Neural cell (in vitro differentiated cells): ENCODE measurements around the gene NUTM1. TPM values are rescaled to one million over a fixed set of nuclear protein-coding genes. Genes with fewer than 3 reads are reported as not detected.
"Not testable (repeated sequence)": the region's sequence is repeated elsewhere in the genome, so short reads cannot be mapped to it uniquely, and the experiment has no call there.

Experiments
- H2AFZ ChIP-seq: fragments of 200-600, 300-800 bp; sonication (generic), shearing (Covaris generic); 2 replicates; pipeline ENCODE4 v1.6.0; 2014; ENCODE audit warnings: low read depth, mild to moderate bottlenecking, antibody characterized with exemption, low read length, moderate library complexity
- H3F3A ChIP-seq: fragments of 200-600 bp; shearing (Covaris generic); 2 replicates; pipeline ENCODE4 v1.6.1; 2016; ENCODE audit warnings: mild to moderate bottlenecking, moderate library complexity, mixed read lengths, antibody characterized with exemption, low read length; ENCODE audit not compliant: insufficient read depth, poor library complexity, severe bottlenecking
- H3K27ac ChIP-seq: fragments of 200-600, 300-800 bp; sonication (generic), shearing (Covaris generic); 2 replicates; pipeline ENCODE4 v1.5.1; 2014; ENCODE audit warnings: mild to moderate bottlenecking, low read length, moderate library complexity
- H3K27me3 ChIP-seq: fragments of 300-800, 200-600 bp; sonication (generic), shearing (Covaris generic); 2 replicates; pipeline ENCODE4 v1.6.0; 2014; ENCODE audit warnings: mild to moderate bottlenecking, low read depth, low read length, moderate library complexity; ENCODE audit not compliant: insufficient read depth
- H3K36me3 ChIP-seq: fragments of 300-800, 200-600 bp; sonication (generic), shearing (Covaris generic); 2 replicates; pipeline ENCODE4 v1.5.1; 2014; ENCODE audit warnings: mild to moderate bottlenecking, antibody characterized with exemption, low read length, moderate library complexity; ENCODE audit not compliant: insufficient read depth
- H3K4me2 ChIP-seq: fragments of 300-800, 200-600 bp; sonication (generic), shearing (Covaris generic); 2 replicates; pipeline ENCODE4 v1.6.0; 2014; ENCODE audit warnings: mild to moderate bottlenecking, low read length
- H3K4me3 ChIP-seq: fragments of 300-800, 200-600 bp; sonication (generic), shearing (Covaris generic); 2 replicates; pipeline ENCODE4 v1.5.1; 2014; ENCODE audit warnings: mild to moderate bottlenecking, low read length, moderate library complexity
- H3K79me2 ChIP-seq: fragments of 200-600 bp; shearing (Covaris generic); replicated peaks from 2 replicates; pipeline ENCODE4 v1.6.0; 2014; ENCODE audit warnings: mild to moderate bottlenecking, low read length, moderate library complexity; ENCODE audit not compliant: insufficient read depth
- H3K9ac ChIP-seq: fragments of 300-800, 200-600 bp; sonication (generic), shearing (Covaris generic); 2 replicates; pipeline ENCODE4 v1.6.1; 2016; ENCODE audit warnings: mild to moderate bottlenecking, low read length, mixed read lengths
- H3K9me2 ChIP-seq: fragments of 200-600 bp; shearing (Covaris generic); 2 replicates; pipeline ENCODE4 v1.6.1; 2016; ENCODE audit warnings: mild to moderate bottlenecking, low read length, mixed read lengths; ENCODE audit not compliant: insufficient read depth
- H3K9me3 ChIP-seq: fragments of 200-600, 300-800 bp; sonication (generic), shearing (Covaris generic); 2 replicates; pipeline ENCODE4 v1.6.1; 2016; ENCODE audit warnings: mild to moderate bottlenecking, mixed run types, low read length, moderate library complexity, mixed read lengths
- H4K20me1 ChIP-seq: fragments of 200-600 bp; shearing (Covaris generic); 2 replicates; pipeline ENCODE4 v1.6.1; 2016; ENCODE audit warnings: mild to moderate bottlenecking, mixed run types; ENCODE audit not compliant: insufficient read depth
- EP300 ChIP-seq: fragments of 450-650 bp; conservative IDR thresholded peaks from 2 replicates; pipeline ENCODE4 v1.6.1; 2014; ENCODE audit warnings: antibody characterized with exemption, mild to moderate bottlenecking, moderate library complexity; ENCODE audit not compliant: poor library complexity, severe bottlenecking
- EZH2 ChIP-seq: fragments of 200-600, 300-800 bp; shearing (Covaris generic), sonication (generic); IDR thresholded peaks from 2 replicates; pipeline ENCODE4 v1.6.1; 2014; ENCODE audit warnings: antibody characterized with exemption, low read length, borderline replicate concordance, mild to moderate bottlenecking; ENCODE audit not compliant: insufficient read depth, poor library complexity, severe bottlenecking
- MXI1 ChIP-seq: fragments of 450-650 bp; conservative IDR thresholded peaks from 2 replicates; pipeline ENCODE4 v1.6.1; 2014; ENCODE audit warnings: antibody characterized with exemption, mild to moderate bottlenecking; ENCODE audit not compliant: poor library complexity, severe bottlenecking
- POLR2AphosphoS5 ChIP-seq: IDR thresholded peaks from 2 replicates; pipeline ENCODE4 v1.6.1; 2012
- RAD21 ChIP-seq: fragments of 450-650 bp; conservative IDR thresholded peaks from 2 replicates; pipeline ENCODE4 v1.6.1; 2014; ENCODE audit warnings: antibody characterized with exemption, mild to moderate bottlenecking, moderate library complexity
- SMC3 ChIP-seq: fragments of 450-650 bp; conservative IDR thresholded peaks from 2 replicates; pipeline ENCODE4 v1.6.1; 2014; ENCODE audit warnings: antibody characterized with exemption, mild to moderate bottlenecking, moderate library complexity; ENCODE audit not compliant: poor library complexity
- TAF1 ChIP-seq: IDR thresholded peaks from 2 replicates; pipeline ENCODE4 v1.6.1; 2012; ENCODE audit warnings: low read depth
- polyA plus RNA-seq: library from polyadenylated mRNA; depleted of rRNA; stranded (reverse); fragments of >200 nt; gene quantifications from 2 replicates; pipeline ENCODE4 v1.2.3, GENCODE V29; 2014
- TF ChIP-seq, protein P1 (sequence below): IDR thresholded peaks from 2 replicates; pipeline ENCODE4 v1.6.1; 2012; ENCODE audit warnings: borderline replicate concordance
- TF ChIP-seq, protein P2 (sequence below): fragments of 450-650 bp; IDR thresholded peaks from 2 replicates; pipeline ENCODE4 v1.5.1; 2014; ENCODE audit warnings: antibody characterized with exemption, mild to moderate bottlenecking, moderate library complexity; ENCODE audit not compliant: poor library complexity, severe bottlenecking

NUTM1 gene
- polyA plus RNA-seq, 1 donor from 2014 or later = not detected

DNA sequence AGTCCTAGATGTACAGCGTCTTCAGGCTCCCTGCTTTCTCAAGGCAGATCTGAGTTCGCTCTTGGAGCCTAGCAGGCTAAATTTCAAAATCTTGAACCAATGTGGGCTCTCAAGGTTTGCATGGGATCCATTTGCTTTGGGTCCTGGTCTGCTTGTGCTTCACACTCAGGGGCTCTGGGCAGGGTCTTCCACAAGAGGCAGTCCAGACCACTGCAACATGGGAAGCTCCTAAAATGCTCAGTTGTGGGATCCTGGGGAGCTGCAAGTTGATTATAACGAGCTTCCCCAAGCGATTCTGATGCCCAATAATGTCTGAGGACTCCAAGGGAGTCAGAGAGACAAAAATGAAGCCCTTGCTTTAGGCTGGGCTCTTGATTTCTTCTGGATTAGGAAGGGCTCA, 6.7 kb downstream of the NUTM1 start:
- Histone ChIP-seq H3K9me2 (no peaks in the 10 kb centered on the region), H3K9me3 (no peaks in the 10 kb centered on the region), H3K27me3 (no peaks in the 10 kb centered on the region), H3F3A (no peaks in the 10 kb centered on the region), H3K36me3 (no peaks in the 10 kb centered on the region), H3K9ac (no peak overlapping the region), H4K20me1 (no peaks in the 10 kb centered on the region), H3K79me2 (no peaks in the 10 kb centered on the region), H3K4me2 (no peak overlapping the region), H3K27ac (no peak overlapping the region), H2AFZ (no peak overlapping the region), H3K4me3 (no peak overlapping the region)
- no peak for TF ChIP-seq TAF1
- TF ChIP-seq POLR2AphosphoS5 = no peak
- no peak for TF ChIP-seq EZH2
- no peak for TF ChIP-seq RAD21
- TF ChIP-seq, protein P1, sequence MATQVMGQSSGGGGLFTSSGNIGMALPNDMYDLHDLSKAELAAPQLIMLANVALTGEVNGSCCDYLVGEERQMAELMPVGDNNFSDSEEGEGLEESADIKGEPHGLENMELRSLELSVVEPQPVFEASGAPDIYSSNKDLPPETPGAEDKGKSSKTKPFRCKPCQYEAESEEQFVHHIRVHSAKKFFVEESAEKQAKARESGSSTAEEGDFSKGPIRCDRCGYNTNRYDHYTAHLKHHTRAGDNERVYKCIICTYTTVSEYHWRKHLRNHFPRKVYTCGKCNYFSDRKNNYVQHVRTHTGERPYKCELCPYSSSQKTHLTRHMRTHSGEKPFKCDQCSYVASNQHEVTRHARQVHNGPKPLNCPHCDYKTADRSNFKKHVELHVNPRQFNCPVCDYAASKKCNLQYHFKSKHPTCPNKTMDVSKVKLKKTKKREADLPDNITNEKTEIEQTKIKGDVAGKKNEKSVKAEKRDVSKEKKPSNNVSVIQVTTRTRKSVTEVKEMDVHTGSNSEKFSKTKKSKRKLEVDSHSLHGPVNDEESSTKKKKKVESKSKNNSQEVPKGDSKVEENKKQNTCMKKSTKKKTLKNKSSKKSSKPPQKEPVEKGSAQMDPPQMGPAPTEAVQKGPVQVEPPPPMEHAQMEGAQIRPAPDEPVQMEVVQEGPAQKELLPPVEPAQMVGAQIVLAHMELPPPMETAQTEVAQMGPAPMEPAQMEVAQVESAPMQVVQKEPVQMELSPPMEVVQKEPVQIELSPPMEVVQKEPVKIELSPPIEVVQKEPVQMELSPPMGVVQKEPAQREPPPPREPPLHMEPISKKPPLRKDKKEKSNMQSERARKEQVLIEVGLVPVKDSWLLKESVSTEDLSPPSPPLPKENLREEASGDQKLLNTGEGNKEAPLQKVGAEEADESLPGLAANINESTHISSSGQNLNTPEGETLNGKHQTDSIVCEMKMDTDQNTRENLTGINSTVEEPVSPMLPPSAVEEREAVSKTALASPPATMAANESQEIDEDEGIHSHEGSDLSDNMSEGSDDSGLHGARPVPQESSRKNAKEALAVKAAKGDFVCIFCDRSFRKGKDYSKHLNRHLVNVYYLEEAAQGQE = no peak

DNA sequence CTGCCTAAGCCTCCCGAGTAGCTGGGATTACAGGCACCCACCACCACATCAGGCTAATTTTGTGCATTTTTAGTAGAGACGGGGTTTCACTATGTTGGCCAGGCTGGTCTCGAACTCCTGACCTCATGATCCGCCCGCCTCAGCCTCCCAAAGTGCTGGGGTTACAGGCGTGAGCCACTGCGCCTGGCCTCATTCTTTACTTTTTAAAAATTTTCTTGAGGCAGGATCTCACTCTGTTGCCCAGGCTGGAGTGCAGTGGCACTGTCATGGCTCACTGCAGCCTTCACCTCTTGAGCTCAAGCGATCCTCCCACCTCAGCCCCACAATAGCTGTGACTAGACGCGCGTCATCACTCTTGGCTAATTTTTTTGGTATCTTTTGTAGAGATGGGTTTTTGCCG, 9.9 kb downstream of the NUTM1 start:
- H3K27me3 ChIP-seq, H3K9me3 ChIP-seq: not testable (repeated sequence)

DNA sequence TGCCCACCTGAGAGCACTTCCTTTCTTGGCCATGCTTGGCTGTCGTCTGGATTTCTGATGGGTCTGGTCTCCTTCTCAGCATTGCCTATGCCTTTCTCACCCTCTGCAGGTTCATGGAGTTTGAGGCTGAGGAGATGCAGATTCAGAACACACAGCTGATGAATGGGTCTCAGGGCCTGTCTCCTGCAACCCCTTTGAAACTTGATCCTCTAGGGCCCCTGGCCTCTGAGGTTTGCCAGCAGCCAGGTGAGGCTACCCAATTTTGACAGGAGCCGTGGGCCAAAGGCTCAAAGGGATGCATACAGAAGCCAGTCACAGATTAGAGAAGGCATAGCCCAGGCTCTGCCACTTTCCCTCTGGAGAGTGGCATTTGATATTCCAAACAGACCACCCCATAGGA, 10.5 kb downstream of the NUTM1 start:
- Histone ChIP-seq H3K9me3 (no peaks in the 10 kb centered on the region), H3K4me2 (no peak overlapping the region), H3K79me2 (no peaks in the 10 kb centered on the region), H3K9ac (no peak overlapping the region), H4K20me1 (no peaks in the 10 kb centered on the region), H3K9me2 (no peaks in the 10 kb centered on the region), H3K36me3 (no peaks in the 10 kb centered on the region), H3K4me3 (no peak overlapping the region), H3K27me3 (no peaks in the 10 kb centered on the region), H3K27ac (no peak overlapping the region), H3F3A (no peaks in the 10 kb centered on the region), H2AFZ (no peak overlapping the region)
- TF ChIP-seq SMC3 (no peak), MXI1 (no peak), EZH2 (no peak), POLR2AphosphoS5 (no peak), EP300 (no peak), TAF1 (no peak), RAD21 (no peak)
- TF ChIP-seq, protein P2, sequence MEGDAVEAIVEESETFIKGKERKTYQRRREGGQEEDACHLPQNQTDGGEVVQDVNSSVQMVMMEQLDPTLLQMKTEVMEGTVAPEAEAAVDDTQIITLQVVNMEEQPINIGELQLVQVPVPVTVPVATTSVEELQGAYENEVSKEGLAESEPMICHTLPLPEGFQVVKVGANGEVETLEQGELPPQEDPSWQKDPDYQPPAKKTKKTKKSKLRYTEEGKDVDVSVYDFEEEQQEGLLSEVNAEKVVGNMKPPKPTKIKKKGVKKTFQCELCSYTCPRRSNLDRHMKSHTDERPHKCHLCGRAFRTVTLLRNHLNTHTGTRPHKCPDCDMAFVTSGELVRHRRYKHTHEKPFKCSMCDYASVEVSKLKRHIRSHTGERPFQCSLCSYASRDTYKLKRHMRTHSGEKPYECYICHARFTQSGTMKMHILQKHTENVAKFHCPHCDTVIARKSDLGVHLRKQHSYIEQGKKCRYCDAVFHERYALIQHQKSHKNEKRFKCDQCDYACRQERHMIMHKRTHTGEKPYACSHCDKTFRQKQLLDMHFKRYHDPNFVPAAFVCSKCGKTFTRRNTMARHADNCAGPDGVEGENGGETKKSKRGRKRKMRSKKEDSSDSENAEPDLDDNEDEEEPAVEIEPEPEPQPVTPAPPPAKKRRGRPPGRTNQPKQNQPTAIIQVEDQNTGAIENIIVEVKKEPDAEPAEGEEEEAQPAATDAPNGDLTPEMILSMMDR = no peak
- TF ChIP-seq, protein P1 = no peak

More for the DNA sequence above, 9.9 kb downstream of the NUTM1 start:
- not testable (repeated sequence) for H3K4me3 ChIP-seq, H3K4me2 ChIP-seq, H3K9ac ChIP-seq, H3K9me2 ChIP-seq, H3K79me2 ChIP-seq, H2AFZ ChIP-seq, H3K27ac ChIP-seq, H4K20me1 ChIP-seq, H3F3A ChIP-seq, H3K36me3 ChIP-seq
